RWPE1 (cell line): ENCODE measurements around the gene GTF2H4.
A peak's percentile ranks its signal among the peaks of the same experiment; 100 is the strongest.

ENCODE experiments used
- CTCF ChIA-PET: fragments of 350-600 bp; sonication (Branson Sonifier 250); formaldehyde crosslinking; extraction: SDS; loops from one replicate; lab custom pipeline; 2021; lab: Yijun Ruan, JAX
- POLR2A ChIA-PET: fragments of 400-600 bp; formaldehyde crosslinking; extraction: SDS; loops from one replicate; lab custom pipeline; 2020; ENCODE audit warnings: antibody characterized with exemption; ENCODE audit not compliant: low non-redundant PET; lab: Yijun Ruan, JAX
- DNase-seq: peaks from one replicate; pipeline ENCODE4 v3.0.0; 2012; ENCODE audit warnings: low spot score
- H3K27ac ChIP-seq: fragments of 450-650 bp; 2 replicates; pipeline ENCODE4 v1.5.1; 2017
- TF ChIP-seq, protein P1 (sequence below): fragments of 450-650 bp; conservative IDR thresholded peaks from 2 replicates; pipeline ENCODE4 v1.5.1; 2017; ENCODE audit warnings: low read depth, mild to moderate bottlenecking

Gene GTF2H4

DNA sequence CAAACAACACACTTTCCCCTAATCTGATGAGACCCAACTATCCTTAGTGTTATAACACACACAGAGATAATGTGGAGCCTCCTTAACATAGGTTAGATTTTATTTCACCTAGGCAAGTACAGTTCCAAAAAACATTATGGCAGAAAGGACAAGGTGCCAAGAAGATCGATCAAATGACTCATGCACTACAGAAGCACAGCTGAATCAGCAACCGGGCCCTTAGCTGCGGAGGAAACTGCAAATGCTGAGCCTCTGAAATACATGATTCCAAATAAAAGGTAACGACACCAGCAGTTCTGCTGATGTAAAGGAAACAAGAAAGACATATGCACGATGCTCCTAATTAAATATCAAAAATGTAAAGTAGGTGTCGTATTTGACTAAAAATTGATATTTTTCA, 55.6 kb downstream of the GTF2H4 start:
- ChIA-PET POLR2A (no interaction called here), CTCF (no interaction called here)
- no peak overlapping the region for H3K27ac ChIP-seq
- peak; percentile 54 for DNase-seq
- TF ChIP-seq, protein P1, sequence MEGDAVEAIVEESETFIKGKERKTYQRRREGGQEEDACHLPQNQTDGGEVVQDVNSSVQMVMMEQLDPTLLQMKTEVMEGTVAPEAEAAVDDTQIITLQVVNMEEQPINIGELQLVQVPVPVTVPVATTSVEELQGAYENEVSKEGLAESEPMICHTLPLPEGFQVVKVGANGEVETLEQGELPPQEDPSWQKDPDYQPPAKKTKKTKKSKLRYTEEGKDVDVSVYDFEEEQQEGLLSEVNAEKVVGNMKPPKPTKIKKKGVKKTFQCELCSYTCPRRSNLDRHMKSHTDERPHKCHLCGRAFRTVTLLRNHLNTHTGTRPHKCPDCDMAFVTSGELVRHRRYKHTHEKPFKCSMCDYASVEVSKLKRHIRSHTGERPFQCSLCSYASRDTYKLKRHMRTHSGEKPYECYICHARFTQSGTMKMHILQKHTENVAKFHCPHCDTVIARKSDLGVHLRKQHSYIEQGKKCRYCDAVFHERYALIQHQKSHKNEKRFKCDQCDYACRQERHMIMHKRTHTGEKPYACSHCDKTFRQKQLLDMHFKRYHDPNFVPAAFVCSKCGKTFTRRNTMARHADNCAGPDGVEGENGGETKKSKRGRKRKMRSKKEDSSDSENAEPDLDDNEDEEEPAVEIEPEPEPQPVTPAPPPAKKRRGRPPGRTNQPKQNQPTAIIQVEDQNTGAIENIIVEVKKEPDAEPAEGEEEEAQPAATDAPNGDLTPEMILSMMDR = no peak
